ENCODE results near the gene SPATA31C2.

GRCh38 chr9:88183798-88184495 is 45.7 kb upstream of the SPATA31C2 start:
- no peak for TF ChIP-seq EZH2phosphoT487 (IDR thresholded peaks at IDR 0.05; ENCODE audit: insufficient read depth, low read depth)
- no peak for TF ChIP-seq EZH2 (IDR thresholded peaks at IDR 0.05; ENCODE audit: insufficient read depth, poor library complexity, severe bottlenecking)
